HG02884 (cell line): ENCODE data around the gene A2M.

Source experiments
- ATAC-seq: cut with Tn5 transposase; IDR thresholded peaks from one replicate; pipeline ENCODE4 v1.9.1; 2021; ENCODE audit warnings: mild to moderate bottlenecking, moderate library complexity; ENCODE audit not compliant: unreplicated experiment

Gene A2M

DNA sequence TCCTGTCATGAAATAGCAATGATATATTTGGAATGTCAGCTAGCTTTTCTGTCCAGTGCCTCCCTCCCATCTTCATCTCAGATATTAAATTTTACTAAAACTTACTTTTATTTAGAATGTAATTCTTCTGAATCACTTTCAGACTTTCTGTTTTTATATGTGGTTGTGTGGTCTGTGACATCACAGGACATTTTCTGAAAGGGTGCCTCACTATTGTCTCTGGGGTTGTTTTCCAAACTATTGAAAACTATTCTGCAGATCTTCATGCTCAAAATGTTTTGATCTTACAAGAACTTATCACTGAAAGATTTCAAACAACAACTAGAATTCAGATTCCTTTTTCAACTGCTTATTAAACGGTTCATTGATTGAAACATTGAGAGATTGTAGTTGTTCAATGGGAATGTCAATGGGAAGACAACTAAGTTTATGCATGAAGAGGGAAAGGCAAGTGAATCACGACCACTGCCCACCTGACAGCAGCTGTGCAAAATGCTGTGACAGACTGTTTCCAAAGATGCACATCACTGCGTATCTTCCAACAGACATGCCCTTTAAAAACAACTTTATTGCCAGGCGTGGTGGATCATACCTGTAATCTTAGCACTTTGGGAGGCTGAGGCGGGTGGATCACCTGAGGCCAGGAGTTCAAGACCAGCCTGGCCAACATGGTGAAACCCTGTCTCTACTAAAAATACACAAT lies 75.1 kb downstream of the A2M start:
- no peak for ATAC-seq

DNA sequence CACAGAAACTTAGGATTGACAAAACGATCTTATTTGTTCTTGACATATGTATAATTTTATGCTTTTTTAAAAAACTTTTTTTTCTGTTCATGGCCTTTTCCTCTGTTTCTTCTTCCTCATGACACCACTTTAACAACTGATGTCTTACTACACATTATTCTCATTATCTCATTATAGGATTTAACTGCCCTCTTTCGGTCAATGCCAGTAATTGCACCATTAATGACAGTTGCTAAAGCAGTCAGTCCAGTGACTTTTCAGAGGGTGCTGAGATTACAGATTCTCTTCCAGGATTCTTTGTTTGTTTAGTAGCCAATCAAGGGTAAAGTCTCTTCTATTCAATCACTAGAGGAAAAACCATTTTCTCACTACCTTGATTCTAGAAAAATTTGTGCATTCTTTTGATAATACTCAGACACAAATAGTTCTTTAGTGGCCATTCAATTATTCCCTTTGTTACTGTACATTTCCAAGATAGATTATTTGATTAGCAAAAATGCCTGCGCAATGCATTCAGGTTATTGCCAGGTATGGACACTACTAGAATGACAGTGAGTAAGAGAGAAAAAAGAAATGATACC lies 76.2 kb downstream of the A2M start:
- no peak for ATAC-seq

DNA sequence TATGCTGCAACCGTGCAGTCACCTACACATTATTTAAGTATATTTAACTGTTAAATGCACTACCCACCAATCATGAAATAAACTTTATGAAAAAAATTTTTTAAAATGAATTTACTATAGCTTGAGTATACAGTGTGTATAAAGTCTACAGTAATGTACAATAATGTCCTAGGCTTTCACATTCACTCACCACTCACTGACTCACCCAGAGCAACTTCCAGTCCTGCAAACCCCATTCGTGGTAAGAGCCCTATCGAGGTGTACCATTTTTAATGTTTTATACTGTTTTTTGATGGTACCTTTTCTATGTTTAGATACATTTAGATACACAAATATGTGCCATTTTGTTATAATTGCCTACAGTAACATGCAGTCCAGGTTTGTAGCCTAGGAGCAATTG lies 78.3 kb downstream of the A2M start:
- no peak for ATAC-seq

DNA sequence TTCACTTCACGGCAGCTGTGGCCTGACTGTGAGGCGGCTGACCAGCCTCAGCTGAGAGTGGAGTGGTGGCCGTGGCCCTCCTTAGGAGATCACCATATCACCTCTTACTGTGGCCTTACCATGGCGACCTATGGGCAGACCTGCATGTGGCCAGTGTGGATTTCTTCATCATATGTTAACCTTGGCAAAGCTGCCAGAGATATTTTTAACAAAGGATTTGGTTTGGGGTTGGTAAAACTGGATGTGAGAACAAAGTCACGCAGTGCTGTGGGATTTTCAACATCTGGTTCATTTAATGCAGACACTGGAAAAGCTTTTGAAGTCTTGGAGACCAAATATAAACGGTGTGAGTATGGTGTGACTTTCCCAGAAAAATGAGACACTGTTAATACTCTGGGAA lies 79.5 kb downstream of the A2M start:
- ATAC-seq, result no peak

DNA sequence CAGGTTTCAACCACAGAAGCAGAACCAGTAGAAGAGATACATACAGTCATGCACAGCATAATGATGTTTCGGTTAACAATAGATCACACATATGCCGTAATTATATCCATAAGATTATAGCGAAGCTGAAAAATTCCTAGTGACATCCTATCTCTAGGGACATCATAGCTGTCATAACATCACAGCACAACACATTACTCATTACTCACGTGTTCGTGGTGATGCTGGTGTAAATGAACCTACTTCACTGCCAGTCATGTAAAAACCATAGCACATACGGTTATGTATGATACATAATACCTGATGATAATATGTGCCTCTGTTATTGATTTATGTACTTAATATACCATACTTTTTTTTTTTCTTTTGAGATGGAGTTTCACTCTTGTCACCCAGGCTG lies 81.6 kb downstream of the A2M start:
- no peak for ATAC-seq

DNA sequence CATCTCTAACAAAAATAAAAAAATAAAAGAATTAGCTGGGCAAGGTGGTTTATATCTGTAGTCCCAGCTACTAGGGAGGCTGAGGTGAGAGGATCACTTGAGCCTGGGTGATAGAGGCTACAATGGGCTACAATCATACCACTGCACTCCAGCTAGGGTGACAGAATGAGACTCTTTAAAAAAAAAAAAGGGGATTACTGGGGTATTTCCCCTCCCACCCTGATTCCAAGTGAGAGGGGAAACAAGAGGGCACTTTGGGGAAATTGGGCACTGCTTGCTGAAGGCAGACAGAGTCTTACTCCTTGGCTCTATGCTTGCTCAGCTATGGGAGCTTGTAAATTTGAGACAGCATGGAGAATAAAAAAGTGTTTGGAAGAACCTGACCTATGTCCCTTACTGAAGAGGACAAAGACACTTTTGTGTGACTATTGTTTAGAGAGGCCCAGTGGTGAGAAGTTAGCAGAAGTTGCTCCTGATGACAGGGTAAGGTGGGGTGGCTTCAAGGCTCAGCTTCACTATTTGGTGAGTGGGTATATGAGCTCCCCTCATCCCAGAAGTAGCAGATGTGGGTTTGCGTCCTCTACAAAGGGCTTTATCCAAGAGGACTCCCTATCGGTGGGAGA lies 82.3 kb downstream of the A2M start:
- no peak for ATAC-seq

DNA sequence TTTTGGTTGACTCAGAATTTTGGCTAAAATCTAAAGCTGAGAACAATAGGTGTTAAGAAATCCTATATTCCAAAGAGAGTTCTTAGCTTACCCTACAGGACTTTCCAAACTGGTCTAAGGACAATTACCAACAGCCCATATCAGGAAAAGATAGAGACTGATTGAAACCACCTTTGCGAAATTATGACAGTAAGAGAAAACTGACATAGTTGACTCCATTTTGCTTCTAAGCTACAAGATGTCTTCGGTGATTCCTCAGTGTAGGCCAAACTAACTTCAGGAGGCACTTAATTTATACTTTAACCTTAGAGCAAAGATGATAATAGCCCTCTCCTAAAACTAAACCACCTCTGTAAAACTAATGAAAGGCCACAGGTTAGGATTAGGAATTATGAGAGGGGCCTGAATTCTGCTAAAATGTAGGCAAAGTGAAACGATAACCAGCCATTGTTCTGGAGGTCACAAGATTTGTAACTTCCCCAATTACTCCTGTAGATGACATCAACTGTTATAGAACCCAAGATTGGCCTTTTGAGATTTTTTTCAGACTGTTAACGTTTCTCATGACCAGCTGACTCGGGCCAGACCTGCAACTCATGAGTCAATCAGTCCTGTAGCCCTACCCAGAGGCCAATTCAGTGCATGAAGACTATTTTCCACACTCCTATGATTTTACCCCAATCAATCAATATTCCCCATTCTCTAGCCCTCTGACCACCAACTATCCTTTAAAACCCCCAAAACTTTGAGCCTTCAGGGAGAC lies 83.3 kb downstream of the A2M start:
- no peak for ATAC-seq

DNA sequence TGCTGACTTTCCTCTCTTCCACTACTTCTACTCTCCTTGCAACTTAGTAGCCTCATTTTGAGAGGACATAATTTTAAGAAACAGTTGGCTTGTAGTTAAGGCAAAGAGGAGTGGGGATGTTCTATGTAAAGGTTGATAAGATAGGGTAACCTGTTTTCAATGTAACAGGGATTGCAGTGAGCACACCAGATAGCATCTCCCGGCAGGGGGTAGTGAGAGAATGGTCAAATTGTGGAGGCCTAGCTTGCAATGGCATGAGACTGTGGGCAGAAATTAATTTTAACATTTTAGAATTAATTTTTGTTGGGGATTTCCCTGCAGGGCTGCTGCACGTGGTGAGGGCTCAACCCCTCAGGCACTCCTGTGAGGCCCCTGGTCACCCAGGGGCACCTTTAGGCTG lies 84.9 kb downstream of the A2M start:
- no peak for ATAC-seq

DNA sequence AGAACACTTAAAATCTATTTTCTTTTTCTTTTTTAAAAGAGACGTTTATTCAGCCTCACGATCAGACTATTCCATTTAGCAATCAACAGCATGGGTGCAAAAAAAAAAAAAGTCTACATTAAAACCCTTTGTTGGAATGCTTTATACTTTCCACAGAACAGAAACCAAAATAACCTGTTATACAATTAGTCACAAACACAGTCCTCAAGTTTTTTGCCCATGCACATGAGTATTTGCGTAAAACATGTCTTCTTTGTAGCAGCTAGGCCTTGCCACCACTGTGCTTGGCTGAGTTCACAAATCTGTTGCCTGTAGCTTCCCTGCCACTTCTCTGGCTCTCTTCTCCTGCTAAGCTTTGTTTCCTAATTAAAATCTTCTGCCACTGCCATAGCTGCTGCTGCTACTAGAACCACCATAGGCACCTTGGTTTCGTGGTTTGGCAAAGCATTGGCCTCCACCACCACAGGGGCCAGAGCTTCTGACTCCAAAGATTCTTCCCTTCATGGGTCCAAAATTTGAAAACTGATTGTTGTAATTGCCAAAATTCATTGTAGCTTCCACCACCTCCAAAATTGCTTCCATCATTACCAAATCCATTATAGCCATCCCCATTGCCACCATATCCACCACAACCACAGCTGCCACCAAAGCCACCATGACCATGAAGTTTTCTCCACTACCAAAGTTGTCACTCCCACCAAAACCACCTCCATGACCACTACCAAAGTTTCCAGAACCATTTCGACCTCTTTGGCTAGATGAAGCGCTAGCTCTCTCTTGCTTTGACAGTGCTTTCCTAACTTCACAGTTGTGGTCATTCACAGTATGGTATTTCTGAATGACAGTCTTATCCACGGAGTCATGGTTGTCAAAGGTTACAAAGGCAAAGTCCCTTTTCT lies 88.3 kb downstream of the A2M start:
- ATAC-seq, result no peak

DNA sequence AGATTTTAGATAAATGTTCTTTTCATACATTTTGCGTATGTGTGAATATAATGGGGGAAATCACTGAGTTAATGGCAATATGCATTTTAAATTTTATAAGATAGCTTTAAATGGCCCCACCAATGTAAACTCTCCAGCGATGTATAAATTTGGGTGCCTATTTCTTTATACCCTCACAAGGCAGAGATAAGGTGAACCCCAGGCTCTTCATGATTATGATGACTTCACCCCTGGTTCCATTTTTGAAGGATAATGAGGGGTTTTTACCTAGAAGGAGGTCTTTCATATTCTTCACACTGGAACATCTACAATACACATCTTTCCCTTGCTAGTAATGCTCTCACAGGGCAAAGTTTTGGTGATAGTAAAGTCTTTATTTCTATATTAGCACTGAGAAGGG lies 91.2 kb downstream of the A2M start:
- ATAC-seq, result no peak

DNA sequence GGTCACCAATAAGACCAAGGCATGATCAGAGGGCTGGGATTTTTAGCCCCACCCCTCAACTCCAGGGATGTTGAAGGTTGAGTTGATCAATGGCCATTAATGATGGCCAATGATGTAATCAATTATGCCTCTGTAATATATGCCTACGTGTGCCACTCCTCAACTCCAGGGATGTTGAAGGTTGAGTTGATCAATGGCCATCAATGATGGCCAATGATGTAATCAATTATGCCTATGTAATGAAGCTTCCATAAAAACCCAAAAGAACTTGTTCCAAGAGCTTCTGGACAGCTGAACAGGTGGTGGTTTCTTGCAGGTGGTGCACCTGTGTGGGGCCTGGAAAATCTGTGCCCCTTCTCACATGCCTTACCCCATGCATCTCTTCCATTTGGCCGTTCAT lies 93.1 kb downstream of the A2M start:
- no peak for ATAC-seq
